ENCODE measurements around the gene BRMS1L.

The BRMS1L gene

GRCh38 chr14:35866595-35867279, 40.6 kb downstream of the BRMS1L start:
- DNase-seq: no peak

GRCh38 chr14:35867280-35867629, 41.1 kb downstream of the BRMS1L start:
- DNase-seq: no peak

- no peak for DNase-seq
These were observed 49.2 kb downstream of the BRMS1L start for GRCh38 chr14:35875296-35875695.

GRCh38 chr14:35877276-35877675, 51.1 kb downstream of the BRMS1L start:
- no peak for DNase-seq

GRCh38 chr14:35878272-35879150, 52.4 kb downstream of the BRMS1L start:
- DNase-seq: no peak

DNA sequence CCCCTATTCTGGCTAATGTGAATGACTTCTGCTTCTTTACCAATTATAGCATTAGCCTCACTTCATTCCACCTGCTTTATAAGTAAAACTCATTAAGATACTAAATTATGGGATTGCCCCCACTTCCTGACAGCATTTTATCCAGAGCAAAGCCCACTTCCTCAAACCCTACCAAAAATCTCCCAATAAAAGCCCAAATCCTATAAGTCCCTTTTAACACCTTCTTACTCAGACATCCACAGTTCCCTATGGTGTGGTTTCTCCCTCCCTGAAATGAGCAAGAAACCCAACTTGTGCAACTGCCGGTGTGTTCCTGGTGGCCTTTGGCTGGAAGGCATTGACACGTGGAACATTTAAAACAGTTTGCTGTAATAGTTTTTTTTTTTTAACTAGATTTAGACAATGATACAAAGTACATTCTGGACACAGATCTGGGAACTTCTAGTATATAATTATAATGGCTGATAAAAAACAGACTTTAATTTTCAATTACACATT, 53.1 kb downstream of the BRMS1L start:
- DNase-seq: no peak

DNA sequence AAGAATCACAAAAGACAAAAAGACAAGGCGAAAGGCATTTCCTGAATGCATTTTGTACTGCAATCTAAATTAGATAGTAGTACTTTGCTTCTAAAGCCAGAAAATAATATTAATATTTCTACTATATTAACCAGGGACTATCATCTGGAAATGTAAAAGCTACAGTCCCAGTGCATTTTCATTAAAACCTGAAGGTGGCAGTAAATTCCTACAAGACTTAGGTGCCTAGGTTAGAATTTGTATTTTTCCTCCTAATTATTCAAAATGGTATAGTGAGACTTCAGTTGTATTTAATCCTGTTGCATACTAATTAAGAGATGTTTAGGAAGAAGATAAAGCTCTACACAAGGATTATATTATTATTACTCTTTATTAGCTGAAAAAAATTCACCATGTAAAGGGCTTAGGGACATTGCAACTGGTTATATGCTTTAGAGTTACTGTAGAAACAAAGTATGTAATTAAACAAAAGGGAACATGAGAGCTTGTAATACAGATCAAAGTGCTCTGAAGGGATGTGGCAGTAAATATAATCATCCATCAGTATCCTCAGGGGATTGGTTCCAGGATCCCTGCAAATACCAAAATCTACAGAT, 53.6 kb downstream of the BRMS1L start:
- no peak for DNase-seq

DNA sequence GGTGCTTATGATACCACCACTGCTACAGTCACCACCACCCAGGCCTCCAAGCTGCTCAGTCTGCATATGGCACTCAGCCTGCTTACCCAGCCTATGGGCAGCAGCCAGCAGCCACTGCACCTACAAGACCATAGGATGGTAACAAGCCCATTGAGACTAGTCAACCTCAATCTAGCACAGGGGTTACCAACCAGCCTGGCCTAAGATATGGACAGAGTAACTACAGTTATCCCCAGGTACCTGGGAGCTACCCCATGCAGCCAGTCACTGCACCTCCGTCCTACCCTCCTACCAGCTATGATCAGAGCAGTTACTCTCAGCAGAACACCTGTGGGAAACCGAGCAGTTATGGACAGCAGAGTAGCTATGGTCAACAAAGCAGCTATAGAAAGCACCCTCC, 55.1 kb downstream of the BRMS1L start:
- no peak for DNase-seq

DNA sequence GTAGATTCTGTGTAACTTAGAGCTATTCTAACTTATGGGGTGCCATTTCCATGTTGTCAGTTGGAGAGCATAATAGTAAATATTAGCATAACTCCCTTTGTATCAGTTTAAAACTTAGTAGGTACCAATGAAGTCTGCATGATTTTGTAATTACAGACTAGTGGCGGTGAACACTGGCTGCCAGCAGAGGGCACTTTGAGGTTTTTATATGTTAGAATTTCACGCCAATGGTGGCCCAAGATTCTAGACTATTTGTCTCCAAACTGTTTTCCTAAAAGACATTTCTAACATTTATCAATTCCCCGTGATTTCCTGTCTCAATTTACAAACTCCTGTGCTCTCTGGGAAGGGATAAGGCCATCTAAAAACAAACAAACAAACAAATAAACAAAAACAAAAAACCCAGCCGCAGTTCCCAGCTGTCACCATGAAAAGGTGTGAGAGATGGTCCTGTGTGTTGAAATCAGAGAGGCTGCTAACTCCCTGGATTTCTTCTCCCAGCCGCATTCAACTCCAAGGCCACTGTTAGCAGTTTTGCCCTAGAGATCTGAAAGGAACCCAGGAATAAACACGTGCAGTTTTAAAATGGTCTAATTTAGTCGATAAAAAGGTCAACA, 57.6 kb downstream of the BRMS1L start:
- DNase-seq: peak in 3 of 14 donors; percentile 8 to 34 (median 12)

GRCh38 chr14:35890308-35890707, 64.2 kb downstream of the BRMS1L start:
- no peak for DNase-seq

- no peak for DNase-seq
These were observed 69.1 kb downstream of the BRMS1L start for GRCh38 chr14:35895256-35895655.

DNA sequence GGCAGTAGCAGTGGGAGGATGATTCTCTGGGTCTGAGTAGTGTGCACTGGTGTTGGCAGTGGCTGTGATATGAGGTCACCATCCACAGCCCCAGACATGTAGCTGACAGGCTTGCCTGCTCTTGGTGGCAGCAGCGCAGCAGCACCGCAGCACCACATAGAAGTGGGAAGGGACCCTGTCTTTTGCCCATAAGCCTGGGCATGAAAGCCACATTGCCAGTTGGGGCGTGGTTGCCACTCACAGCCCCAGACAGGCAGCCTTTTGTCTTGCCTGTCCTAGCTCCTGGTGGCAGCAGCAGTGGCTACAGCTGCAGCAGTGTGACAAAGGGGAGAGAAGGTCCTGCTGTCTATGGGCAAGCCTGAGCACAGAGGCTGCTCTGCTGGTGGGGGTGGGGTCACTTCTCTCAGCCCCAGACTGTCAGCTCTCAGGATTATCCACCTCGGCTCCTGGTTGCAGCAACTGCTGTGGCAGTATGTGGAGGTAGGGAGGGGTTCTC, 71.5 kb downstream of the BRMS1L start:
- peak in 13 of 14 donors; percentile 2 to 85 (median 65) for DNase-seq

GRCh38 chr14:35898217-35898775, 72.2 kb downstream of the BRMS1L start:
- peak in 10 of 14 donors; percentile 28 to 77 (median 64) for DNase-seq

- peak in 1 of 14 donors; percentile 6 for DNase-seq
These were observed 74.6 kb downstream of the BRMS1L start for GRCh38 chr14:35900741-35901140.

DNA sequence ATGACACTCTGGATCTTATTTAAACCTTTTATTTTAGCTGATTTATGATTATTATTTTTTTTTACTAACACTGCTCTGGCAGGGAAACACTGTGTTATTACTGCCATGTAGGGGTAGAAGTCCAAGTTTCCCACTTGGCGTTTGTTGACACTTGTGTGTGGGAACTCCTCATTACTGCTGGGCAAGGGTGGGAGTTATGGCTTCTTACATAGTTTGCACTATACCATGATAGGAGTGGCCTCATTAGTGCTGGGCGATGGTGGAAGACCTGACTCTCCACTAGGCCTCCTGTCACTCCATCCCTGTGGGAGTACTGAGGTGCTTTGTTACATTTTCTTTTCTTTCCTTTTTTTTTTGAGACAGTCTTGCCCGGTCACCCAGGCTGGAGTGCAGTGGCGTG, 83.5 kb downstream of the BRMS1L start:
- DNase-seq: no peak

- DNase-seq: no peak
These were observed 84.1 kb downstream of the BRMS1L start for GRCh38 chr14:35910191-35910590.

DNA sequence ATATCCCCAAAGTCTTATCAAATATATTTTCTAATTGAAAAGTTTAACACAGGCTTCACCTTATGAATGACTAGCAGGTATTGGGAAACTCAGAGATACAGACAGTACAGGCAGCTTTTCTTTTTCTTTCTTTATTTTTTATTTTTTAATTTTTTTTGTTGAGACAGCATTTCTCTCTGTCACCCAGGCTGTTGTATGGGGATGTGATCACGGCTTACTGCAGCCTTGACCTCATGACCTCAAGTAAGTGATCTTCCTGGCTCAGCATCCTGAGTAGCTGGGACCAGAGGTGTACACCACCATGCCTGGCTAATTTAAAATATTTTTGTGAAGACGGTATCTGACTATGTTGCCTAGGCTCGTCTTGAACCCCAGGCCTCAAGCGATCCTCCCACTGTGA, 85.0 kb downstream of the BRMS1L start:
- no peak for DNase-seq

- no peak for DNase-seq
These were observed 89.0 kb downstream of the BRMS1L start for GRCh38 chr14:35915185-35915584.

DNA sequence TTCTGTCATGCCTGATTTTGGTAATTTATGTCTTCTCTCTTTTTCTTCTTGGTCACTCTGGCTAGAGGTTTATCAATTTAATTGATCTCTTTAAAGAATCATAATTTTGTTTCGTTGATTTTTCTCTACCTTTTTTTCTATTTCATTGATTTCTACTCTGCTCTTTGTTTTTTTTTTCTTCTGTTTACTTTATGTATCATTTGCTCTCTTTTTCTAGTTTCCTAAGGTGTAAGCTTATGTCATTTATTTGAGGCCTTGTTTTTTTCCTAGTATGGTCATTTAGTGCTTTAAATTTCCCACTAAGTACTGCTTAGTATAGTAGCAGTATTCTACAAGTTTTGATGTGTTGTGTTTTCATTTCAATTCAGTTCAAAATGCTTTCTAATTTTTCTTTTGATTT, 89.6 kb downstream of the BRMS1L start:
- DNase-seq: no peak

Data from C1 segment of cervical spinal cord (tissue), 14 donors.